SK-N-SH (cell line): Measurements from ENCODE around the gene TRIM15. TPM values are rescaled to one million over a fixed set of nuclear protein-coding genes. Genes with fewer than 3 reads are reported as not detected.

Source experiments
- CTCF ChIA-PET: fragments of 300-600, 350-600 bp; formaldehyde crosslinking; extraction: SDS; loops from one replicate; lab custom pipeline; 2021; lab: Yijun Ruan, JAX
- POLR2A ChIA-PET: fragments of 350-600 bp; sonication (Branson Sonifier 250); formaldehyde crosslinking; extraction: SDS; loops from one replicate; lab custom pipeline; 2020; ENCODE audit warnings: antibody characterized with exemption, inconsistent platforms; lab: Yijun Ruan, JAX
- DNase-seq: peaks from one replicate; pipeline ENCODE4 v3.0.0; 2012
- H2AFZ ChIP-seq: fragments of 200-600 bp; sonication (generic); 2 replicates; pipeline ENCODE4 v1.8.1; 2016; ENCODE audit warnings: antibody characterized with exemption, mild to moderate bottlenecking, low read depth
- H3F3A ChIP-seq: fragments of 200-600 bp; sonication (generic); replicated peaks from 2 replicates; pipeline ENCODE3; 2016; ENCODE audit warnings: antibody characterized with exemption, mild to moderate bottlenecking; ENCODE audit not compliant: insufficient read depth
- H3K27ac ChIP-seq, 2 experiments: fragments of 200-500 bp in 1 of 2; fragments of 200-600 bp in 1 of 2; sonication (Bioruptor generic) in 1 of 2; sonication (generic), shearing (Covaris generic) in 1 of 2; 2 replicates each; pipeline versions ENCODE4 v1.5.1 to v1.6.1; 2014 to 2016; ENCODE audit warnings: low read depth in 2 of 2, inconsistent platforms in 1 of 2, low read length in 1 of 2, mild to moderate bottlenecking in 1 of 2, mixed read lengths in 1 of 2
- H3K27me3 ChIP-seq: fragments of 200-600 bp; sonication (generic), shearing (Covaris generic); 2 replicates; pipeline ENCODE4 v1.6.1; 2016; ENCODE audit warnings: mixed run types; ENCODE audit not compliant: insufficient read depth
- H3K36me3 ChIP-seq, 2 experiments: fragments of 200-500 bp in 1 of 2; fragments of 200-600 bp in 1 of 2; sonication (Bioruptor generic) in 1 of 2; sonication (generic) in 1 of 2; replicated peaks in 1 of 2; 2 replicates each; pipeline versions ENCODE3 to v1.5.1; 2014 to 2016; ENCODE audit warnings: low read length in 1 of 2, mild to moderate bottlenecking in 1 of 2; ENCODE audit not compliant: insufficient read depth in 2 of 2, control insufficient read depth in 1 of 2
- H3K4me1 ChIP-seq, 2 experiments: fragments of 200-500 bp in 1 of 2; fragments of 200-600 bp in 1 of 2; sonication (Bioruptor generic) in 1 of 2; sonication (generic), shearing (Covaris generic) in 1 of 2; 2 replicates each; pipeline versions ENCODE4 v1.5.1 to v1.6.1; 2014 to 2016; ENCODE audit warnings: low read depth in 1 of 2, low read length in 1 of 2, mixed run types in 1 of 2; ENCODE audit not compliant: insufficient read depth in 2 of 2, control insufficient read depth in 1 of 2
- H3K4me2 ChIP-seq: fragments of 200-600 bp; sonication (generic), shearing (Covaris generic); 2 replicates; pipeline ENCODE4 v1.6.1; 2017; ENCODE audit warnings: mixed run types
- H3K4me3 ChIP-seq, 2 experiments: fragments of 200-500 bp in 1 of 2; fragments of 200-600 bp in 1 of 2; sonication (Bioruptor generic) in 1 of 2; sonication (generic), shearing (Covaris generic) in 1 of 2; 2 replicates each; pipeline versions ENCODE4 v1.5.1 to v1.8.1; 2014 to 2016; ENCODE audit warnings: low read depth in 2 of 2, inconsistent platforms in 1 of 2, low read length in 1 of 2, mild to moderate bottlenecking in 1 of 2, mixed read lengths in 1 of 2, moderate library complexity in 1 of 2
- H3K79me2 ChIP-seq: fragments of 200-600 bp; sonication (generic); 2 replicates; pipeline ENCODE4 v1.8.1; 2017; ENCODE audit warnings: mild to moderate bottlenecking; ENCODE audit not compliant: insufficient read depth
- H3K9ac ChIP-seq: fragments of 200-600 bp; sonication (generic); 2 replicates; pipeline ENCODE4 v1.6.1; 2017; ENCODE audit warnings: mixed run types
- H3K9me2 ChIP-seq: fragments of 200-600 bp; sonication (generic); 2 replicates; pipeline ENCODE4 v1.6.1; 2017; ENCODE audit warnings: mixed run types
- H3K9me3 ChIP-seq: fragments of 200-600 bp; sonication (generic); 2 replicates; pipeline ENCODE4 v1.6.1; 2017; ENCODE audit warnings: mixed run types, mild to moderate bottlenecking, moderate library complexity
- H4K20me1 ChIP-seq: fragments of 200-600 bp; sonication (generic); 2 replicates; pipeline ENCODE4 v1.6.1; 2017; ENCODE audit warnings: mild to moderate bottlenecking, mixed run types; ENCODE audit not compliant: insufficient read depth
- CHD2 ChIP-seq: fragments of 150-350 bp; IDR thresholded peaks from 2 replicates; pipeline ENCODE4 v1.6.1; 2018; ENCODE audit warnings: low read length; ENCODE audit not compliant: partially characterized antibody
- ELF1 ChIP-seq: IDR thresholded peaks from 2 replicates; pipeline ENCODE4 v1.4.0; 2012
- EZH2phosphoT487 ChIP-seq: fragments of 200-600 bp; sonication (generic); IDR thresholded peaks from 2 replicates; pipeline ENCODE4 v1.6.1; 2017; ENCODE audit warnings: low read depth, mixed run types, mild to moderate bottlenecking, antibody characterized with exemption, moderate library complexity, borderline replicate concordance
- FOSL2 ChIP-seq: IDR thresholded peaks from 2 replicates; pipeline ENCODE4 v1.4.0; 2012; ENCODE audit warnings: low read depth, mild to moderate bottlenecking, moderate library complexity, borderline replicate concordance
- FOXJ3 ChIP-seq: sonication (generic); formaldehyde crosslinking; IDR thresholded peaks from 2 replicates; pipeline ENCODE4 v1.5.1; 2020; ENCODE audit warnings: mild to moderate bottlenecking, missing genetic modification reagents
- GATA2 ChIP-seq: sonication (generic); formaldehyde crosslinking; IDR thresholded peaks from 2 replicates; pipeline ENCODE4 v1.5.0; 2020; ENCODE audit warnings: mild to moderate bottlenecking, missing genetic modification reagents
- JUND ChIP-seq: IDR thresholded peaks from 2 replicates; pipeline ENCODE4 v1.4.0; 2012
- MEF2A ChIP-seq: IDR thresholded peaks from 2 replicates; pipeline ENCODE4 v1.4.0; 2012; ENCODE audit warnings: low read depth, borderline replicate concordance
- MXI1 ChIP-seq: IDR thresholded peaks from 2 replicates; pipeline ENCODE4 v1.6.1; 2012; ENCODE audit warnings: mild to moderate bottlenecking, low read depth, low read length, improper control_type of control experiment
- NFIC ChIP-seq: IDR thresholded peaks from 2 replicates; pipeline ENCODE4 v1.4.0; 2012; ENCODE audit warnings: borderline replicate concordance
- NRF1 ChIP-seq: IDR thresholded peaks from 2 replicates; pipeline ENCODE4 v1.6.1; 2012; ENCODE audit warnings: low read depth, mild to moderate bottlenecking, low read length
- RAD21 ChIP-seq: IDR thresholded peaks from 2 replicates; pipeline ENCODE4 v1.6.1; 2012; ENCODE audit warnings: mild to moderate bottlenecking, low read length
- RCOR1 ChIP-seq: fragments of 150-350 bp; IDR thresholded peaks from 2 replicates; pipeline ENCODE4 v1.6.1; 2017; ENCODE audit warnings: antibody characterized with exemption, low read length
- RFX5 ChIP-seq: IDR thresholded peaks from 2 replicates; pipeline ENCODE4 v1.6.1; 2012; ENCODE audit warnings: mild to moderate bottlenecking, improper control_type of control experiment, low read length
- RXRA ChIP-seq: IDR thresholded peaks from 2 replicates; pipeline ENCODE4 v1.4.0; 2012; ENCODE audit warnings: low read depth, mild to moderate bottlenecking, borderline replicate concordance
- SIN3A ChIP-seq: IDR thresholded peaks from 2 replicates; pipeline ENCODE4 v1.6.1; 2012; ENCODE audit warnings: low read depth, mild to moderate bottlenecking, low read length, moderate library complexity, borderline replicate concordance
- SMC3 ChIP-seq: IDR thresholded peaks from 2 replicates; pipeline ENCODE4 v1.6.1; 2012; ENCODE audit warnings: low read depth, low read length, improper control_type of control experiment
- TAF1 ChIP-seq: IDR thresholded peaks from 2 replicates; pipeline ENCODE4 v1.6.1; 2012; ENCODE audit warnings: low read depth, mild to moderate bottlenecking, low read length, moderate library complexity, borderline replicate concordance
- TCF12 ChIP-seq: IDR thresholded peaks from 2 replicates; pipeline ENCODE4 v1.4.0; 2012
- YY1 ChIP-seq: IDR thresholded peaks from 2 replicates; pipeline ENCODE4 v1.4.0; 2012; ENCODE audit warnings: low read depth, mild to moderate bottlenecking
- WGBS: methylation state at CpG from one replicate; pipeline ENCODE4 v1.1.6; 2017; ENCODE audit warnings: low lambda C conversion rate; 5-methylcytosine and 5-hydroxymethylcytosine counted together
- polyA plus RNA-seq, 3 experiments: library from polyadenylated mRNA; depleted of rRNA; stranded (reverse); fragments of >200 nt; gene quantifications; 2 replicates each; pipeline ENCODE4 v1.2.3, GENCODE V29; 2012
- TF ChIP-seq, protein P1 (sequence below): IDR thresholded peaks from 2 replicates; pipeline ENCODE4 v1.4.0; 2012; ENCODE audit warnings: low read depth
- TF ChIP-seq, protein P2 (sequence below): fragments of 150-350 bp; IDR thresholded peaks from 2 replicates; pipeline ENCODE4 v1.6.1; 2016; ENCODE audit warnings: mild to moderate bottlenecking, low read depth, low read length

TRIM15 gene
- polyA plus RNA-seq, 1 of the 3 experiments (the other 2 are of a cell fraction), result not detected

DNA sequence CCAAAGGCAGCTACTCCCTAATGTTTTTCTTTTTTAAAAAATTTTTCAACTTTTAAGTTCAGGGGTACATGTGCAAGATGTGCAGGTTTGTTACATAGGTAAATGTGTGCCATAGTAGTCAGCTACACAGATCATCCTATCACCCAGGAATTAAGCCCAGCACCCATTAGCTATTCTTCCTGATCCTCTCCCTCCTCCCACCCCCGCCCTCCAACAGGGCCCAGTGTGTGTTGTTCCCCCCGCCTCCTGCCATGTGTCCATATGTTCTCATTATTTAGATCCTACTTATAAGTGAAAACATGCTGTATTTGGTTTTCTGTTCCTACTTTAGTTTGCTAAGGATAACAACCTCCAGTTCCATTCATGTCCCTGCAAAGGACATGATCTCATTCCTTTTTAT lies 12.4 kb downstream of the TRIM15 start:
- no peak for DNase-seq
- no peaks in the 10 kb centered on the region for H4K20me1 ChIP-seq
- H3K27ac ChIP-seq, result no peak overlapping the region
- no peaks in the 10 kb centered on the region for H3K79me2 ChIP-seq
- no peak overlapping the region for H3K9ac ChIP-seq
- no peak for TF ChIP-seq MEF2A
- TF ChIP-seq MXI1, result no peak
- H3K27me3 ChIP-seq, result peaks cover 35% of the 10 kb centered on the region
- no peaks in the 10 kb centered on the region for H3K36me3 ChIP-seq
- ChIA-PET CTCF (interaction anchor here (1.0 kb wide), 1 partner anchor 33 kb away, joined by 3 read pairs; no protein-coding TSS in a partner anchor), POLR2A (no interaction called here)
- H3K9me3 ChIP-seq, result peaks cover 10% of the 10 kb centered on the region; the same call in 1 of the 2 replicates
- no peak overlapping the region for H2AFZ ChIP-seq
- H3F3A ChIP-seq, result no peaks in the 10 kb centered on the region
- peaks cover 0 to 3% of the 10 kb centered on the region in 2 experiments; a peak in 1 of 4 replicates for H3K4me1 ChIP-seq
- 7% methylated on average over 2 of the region's 2 CpGs for WGBS
- H3K4me3 ChIP-seq, result no peak overlapping the region
- H3K9me2 ChIP-seq, result no peaks in the 10 kb centered on the region
- H3K4me2 ChIP-seq, result no peak overlapping the region

DNA sequence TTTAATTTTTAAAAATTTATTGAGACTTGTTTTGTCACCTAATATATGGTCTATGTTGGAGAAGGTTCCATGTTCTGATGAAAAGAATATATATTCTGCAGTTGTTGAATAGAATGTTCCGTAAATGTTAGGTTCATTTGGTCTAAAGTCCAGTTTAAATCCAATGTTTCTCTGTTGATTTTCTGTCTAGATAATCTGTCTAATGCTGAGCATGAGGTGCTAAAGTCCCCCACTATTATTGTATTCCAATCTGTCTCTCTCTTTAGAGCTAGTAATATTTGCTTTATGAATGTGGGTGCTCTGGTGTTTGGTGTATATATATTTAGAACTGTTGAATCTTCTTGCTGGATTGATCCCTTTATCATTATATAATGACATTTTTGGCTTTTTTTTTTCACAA lies 15.5 kb downstream of the TRIM15 start:
- no peak for DNase-seq
- Histone ChIP-seq H4K20me1 (no peaks in the 10 kb centered on the region), H3K9me3 (peaks cover 10% of the 10 kb centered on the region; the same call in 1 of the 2 replicates), H3K79me2 (no peaks in the 10 kb centered on the region), H3K4me1 (no peaks in the 10 kb centered on the region)
- TF ChIP-seq FOSL2 (no peak), RXRA (no peak), MXI1 (no peak), SIN3A (no peak), RAD21 (no peak), YY1 (no peak), TAF1 (no peak), GATA2 (CRISPR knock-in tag) (no peak), RCOR1 (no peak), CHD2 (no peak), FOXJ3 (CRISPR knock-in tag) (no peak)
- TF ChIP-seq, protein P1, sequence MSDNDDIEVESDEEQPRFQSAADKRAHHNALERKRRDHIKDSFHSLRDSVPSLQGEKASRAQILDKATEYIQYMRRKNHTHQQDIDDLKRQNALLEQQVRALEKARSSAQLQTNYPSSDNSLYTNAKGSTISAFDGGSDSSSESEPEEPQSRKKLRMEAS, result no peak
- TF ChIP-seq, all 33 proteins: peak for 0
- Histone ChIP-seq H3F3A (no peaks in the 10 kb centered on the region), H2AFZ (no peak overlapping the region), H3K9ac (no peak overlapping the region), H3K4me3 (no peak overlapping the region), H3K27ac (no peak overlapping the region), H3K4me2 (no peak overlapping the region), H3K36me3 (no peaks in the 10 kb centered on the region), H3K27me3 (peaks cover 8% of the 10 kb centered on the region), H3K9me2 (no peaks in the 10 kb centered on the region)
- ChIA-PET CTCF (no interaction called here), POLR2A (no interaction called here)
- 26% methylated on average over 1 of the region's 1 CpG for WGBS

DNA sequence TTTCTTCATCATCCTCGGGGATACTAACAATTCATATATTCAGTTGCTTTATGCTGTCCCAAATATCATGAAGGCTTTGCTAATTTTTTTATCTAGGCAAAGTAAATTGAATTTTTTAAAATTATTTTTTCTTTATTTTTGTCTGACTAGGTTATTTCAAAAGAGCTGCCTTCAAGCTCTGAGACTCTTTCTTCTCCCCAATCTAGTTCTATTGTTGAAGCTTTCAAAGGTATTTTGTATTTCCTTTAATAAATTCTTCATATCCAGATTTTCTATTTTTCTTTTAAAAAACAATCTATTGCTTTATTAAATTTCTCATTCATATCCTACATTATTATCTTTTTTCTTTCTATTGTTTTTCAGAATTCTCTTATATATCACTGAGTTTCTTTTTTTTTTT lies 16.8 kb downstream of the TRIM15 start:
- POLR2A ChIA-PET, result no interaction called here
- TF ChIP-seq JUND (no peak), SIN3A (no peak), FOXJ3 (CRISPR knock-in tag) (no peak), RFX5 (no peak), YY1 (no peak), NFIC (no peak), TAF1 (no peak), RAD21 (no peak), TCF12 (no peak), EZH2phosphoT487 (no peak), NRF1 (no peak), SMC3 (no peak), CHD2 (no peak), MEF2A (no peak), ELF1 (no peak)
- TF ChIP-seq, protein P1, result no peak
- TF ChIP-seq, protein P2, sequence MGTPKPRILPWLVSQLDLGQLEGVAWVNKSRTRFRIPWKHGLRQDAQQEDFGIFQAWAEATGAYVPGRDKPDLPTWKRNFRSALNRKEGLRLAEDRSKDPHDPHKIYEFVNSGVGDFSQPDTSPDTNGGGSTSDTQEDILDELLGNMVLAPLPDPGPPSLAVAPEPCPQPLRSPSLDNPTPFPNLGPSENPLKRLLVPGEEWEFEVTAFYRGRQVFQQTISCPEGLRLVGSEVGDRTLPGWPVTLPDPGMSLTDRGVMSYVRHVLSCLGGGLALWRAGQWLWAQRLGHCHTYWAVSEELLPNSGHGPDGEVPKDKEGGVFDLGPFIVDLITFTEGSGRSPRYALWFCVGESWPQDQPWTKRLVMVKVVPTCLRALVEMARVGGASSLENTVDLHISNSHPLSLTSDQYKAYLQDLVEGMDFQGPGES, result no peak

More for the DNA sequence above, 16.8 kb downstream of the TRIM15 start:
- Histone ChIP-seq H3K9me2 (no peaks in the 10 kb centered on the region), H4K20me1 (no peaks in the 10 kb centered on the region), H3K4me1 (no peaks in the 10 kb centered on the region), H3K27me3 (peaks cover 7% of the 10 kb centered on the region), H3K79me2 (no peaks in the 10 kb centered on the region), H3K27ac (no peak overlapping the region), H3K9ac (no peak overlapping the region), H3K36me3 (peaks cover 0 to 4% of the 10 kb centered on the region in 2 experiments), H3K4me2 (no peak overlapping the region), H2AFZ (no peak overlapping the region), H3F3A (no peaks in the 10 kb centered on the region), H3K9me3 (peaks cover 10% of the 10 kb centered on the region; the same call in 1 of the 2 replicates), H3K4me3 (no peak overlapping the region)
- WGBS, result 4% methylated on average over 1 of the region's 1 CpG
- CTCF ChIA-PET, result no interaction called here
- DNase-seq, result no peak
